AG04450 (cell line): ENCODE results near the gene APOA4. TPM values are rescaled to one million over a fixed set of nuclear protein-coding genes. Genes with fewer than 3 reads are reported as not detected.

Experiments used
- CTCF ChIA-PET: fragments of 300-600, 350-600 bp; formaldehyde crosslinking; extraction: SDS; loops from one replicate; lab custom pipeline; 2022; ENCODE audit warnings: antibody characterized with exemption, inconsistent platforms; lab: Charles Lee
- POLR2A ChIA-PET: fragments of 350-600 bp; formaldehyde crosslinking; extraction: SDS; loops from one replicate; lab custom pipeline; 2021; ENCODE audit warnings: antibody characterized with exemption, inconsistent platforms; lab: Yijun Ruan, JAX
- DNase-seq: peaks from one replicate; pipeline ENCODE4 v3.0.0-alpha.2; 2011; ENCODE audit warnings: low read depth, low spot score
- H3K27ac ChIP-seq: one replicate; pipeline ENCODE4 v1.5.1; 2012; ENCODE audit warnings: low read depth, low read length, control low read depth
- H3K27me3 ChIP-seq: one replicate; pipeline ENCODE4 v1.6.0; 2012; ENCODE audit warnings: low read length; ENCODE audit not compliant: control insufficient read depth, insufficient read depth
- H3K4me3 ChIP-seq: 2 replicates; pipeline ENCODE4 v1.5.1; 2011; ENCODE audit warnings: mild to moderate bottlenecking, low read depth, low read length, control low read depth
- H3K9me3 ChIP-seq: 2 replicates; pipeline ENCODE4 v1.5.1; 2012; ENCODE audit warnings: low read length; ENCODE audit not compliant: control insufficient read depth, insufficient read depth
- CTCF ChIP-seq: IDR thresholded peaks from 2 replicates; pipeline ENCODE4 v1.5.1; 2011; ENCODE audit warnings: low read depth, low read length, control low read depth, inconsistent platforms
- polyA plus RNA-seq: library from polyadenylated mRNA; depleted of rRNA; stranded (reverse); fragments of >200 nt; gene quantifications from 2 replicates; pipeline ENCODE4 v1.2.3, GENCODE V29; 2011

The APOA4 gene
- polyA plus RNA-seq, 1 experiment, result not detected

- CTCF ChIA-PET, result interaction anchor here (1.7 to 2.6 kb wide), 2 partner anchors 22 to 23 kb away, joined by 6 to 12 read pairs; partner anchors contain the start of gene APOA5
- no peaks in the 10 kb centered on the region for H3K9me3 ChIP-seq
- TF ChIP-seq CTCF, result no peak
- POLR2A ChIA-PET, result interaction anchor here (0.6 kb wide), 1 partner anchor 11 kb away, joined by 5 read pairs; no protein-coding TSS in a partner anchor
- no peak overlapping the region for H3K4me3 ChIP-seq
- DNase-seq, result no peak
- H3K27me3 ChIP-seq, result peaks cover 7% of the 10 kb centered on the region
- no peak overlapping the region for H3K27ac ChIP-seq
Observed at GRCh38 chr11:116813781-116814471, 9.2 kb downstream of the APOA4 start.

- POLR2A ChIA-PET, result no interaction called here
- TF ChIP-seq CTCF, result no peak
- peaks cover 7% of the 10 kb centered on the region for H3K27me3 ChIP-seq
- no peak overlapping the region for H3K4me3 ChIP-seq
- H3K27ac ChIP-seq, result no peak overlapping the region
- CTCF ChIA-PET, result interaction anchor here (1.7 kb wide), 1 partner anchor 23 kb away, joined by 6 read pairs; no protein-coding TSS in a partner anchor
- H3K9me3 ChIP-seq, result no peaks in the 10 kb centered on the region
- DNase-seq, result no peak
Observed at GRCh38 chr11:116813170-116813569, 9.9 kb downstream of the APOA4 start.

- Histone ChIP-seq H3K27me3 (peaks cover 7% of the 10 kb centered on the region), H3K27ac (no peak overlapping the region), H3K4me3 (no peak overlapping the region), H3K9me3 (no peaks in the 10 kb centered on the region)
- DNase-seq, result no peak
- no peak for TF ChIP-seq CTCF
- CTCF ChIA-PET, result interaction anchor here (1.5 to 1.7 kb wide), 2 partner anchors 20 to 24 kb away, joined by 6 read pairs; partner anchors contain the start of gene APOA5
- POLR2A ChIA-PET, result no interaction called here
Observed at GRCh38 chr11:116812109-116812508, 11.0 kb downstream of the APOA4 start.

- peaks cover 10% of the 10 kb centered on the region for H3K27me3 ChIP-seq
- DNase-seq, result no peak
- ChIA-PET POLR2A (no interaction called here), CTCF (interaction anchor here (1.5 to 2.6 kb wide), 2 partner anchors 19 to 25 kb away, joined by 6 to 7 read pairs; partner anchors contain the start of gene APOA5)
- TF ChIP-seq CTCF, result no peak
- H3K9me3 ChIP-seq, result no peaks in the 10 kb centered on the region
- no peak overlapping the region for H3K27ac ChIP-seq
- H3K4me3 ChIP-seq, result no peak overlapping the region
Observed at GRCh38 chr11:116811194-116811593, 11.9 kb downstream of the APOA4 start.
